HepG2 (cell line): Measurements from ENCODE around the gene PPM1E. TPM values are rescaled to one million over a fixed set of nuclear protein-coding genes. Genes with fewer than 3 reads are reported as not detected.
A peak's percentile ranks its signal among the peaks of the same experiment; 100 is the strongest.

ENCODE experiments used
- BORCS8-MEF2B ChIP-seq: sonication (generic); formaldehyde crosslinking; IDR thresholded peaks from 2 replicates; pipeline ENCODE4 v1.8.0; 2022; ENCODE audit warnings: mild to moderate bottlenecking, missing genetic modification reagents
- CBX2 ChIP-seq, 2 experiments: fragments of 200-600 bp in 1 of 2; sonication (generic); formaldehyde crosslinking in 1 of 2; IDR thresholded peaks; 2 replicates each; pipeline versions ENCODE4 v1.7.0 to v1.8.1; 2018 to 2022; ENCODE audit warnings: low read depth in 2 of 2, low read length in 1 of 2, mild to moderate bottlenecking in 1 of 2, missing genetic modification reagents in 1 of 2
- HES4 ChIP-seq: sonication (generic); formaldehyde crosslinking; IDR thresholded peaks from 2 replicates; pipeline ENCODE4 v1.9.0; 2021; ENCODE audit warnings: mild to moderate bottlenecking, missing genetic modification reagents, borderline replicate concordance
- IKZF1 ChIP-seq: fragments of 450-650 bp; IDR thresholded peaks from 2 replicates; pipeline ENCODE4 v1.7.1; 2016
- JUN ChIP-seq: sonication (generic); formaldehyde crosslinking; IDR thresholded peaks from 2 replicates; pipeline ENCODE4 v1.4.0; 2020; ENCODE audit warnings: mild to moderate bottlenecking, missing genetic modification reagents
- KLF12 ChIP-seq: sonication (generic); formaldehyde crosslinking; IDR thresholded peaks from 2 replicates; pipeline ENCODE4 v1.4.0; 2020; ENCODE audit warnings: missing genetic modification reagents, borderline replicate concordance
- MXD3 ChIP-seq: IDR thresholded peaks from 2 replicates; pipeline ENCODE4 v1.6.1; 2016; ENCODE audit warnings: mild to moderate bottlenecking, missing biosample characterization, missing genetic modification reagents
- NCOA1 ChIP-seq: sonication (generic); formaldehyde crosslinking; IDR thresholded peaks from 2 replicates; pipeline ENCODE4 v1.9.0; 2021; ENCODE audit warnings: missing genetic modification reagents
- PAWR ChIP-seq: sonication (generic); formaldehyde crosslinking; IDR thresholded peaks from 2 replicates; pipeline ENCODE4 v1.4.0; 2020; ENCODE audit warnings: missing genetic modification reagents, mild to moderate bottlenecking, borderline replicate concordance
- TIGD3 ChIP-seq: sonication (generic); formaldehyde crosslinking; IDR thresholded peaks from 2 replicates; pipeline ENCODE4 v1.5.1; 2020; ENCODE audit warnings: mild to moderate bottlenecking, missing genetic modification reagents, borderline replicate concordance
- TOPORS ChIP-seq: sonication (generic); formaldehyde crosslinking; IDR thresholded peaks from 2 replicates; pipeline ENCODE4 v1.8.0; 2023; ENCODE audit warnings: mild to moderate bottlenecking, missing genetic modification reagents
- ZNF205 ChIP-seq: IDR thresholded peaks from 2 replicates; pipeline ENCODE4 v1.6.1; 2018; ENCODE audit warnings: missing biosample characterization, missing genetic modification reagents
- ZNF296 ChIP-seq: sonication (generic); formaldehyde crosslinking; conservative IDR thresholded peaks from 2 replicates; pipeline ENCODE4 v1.5.0; 2020; ENCODE audit warnings: mild to moderate bottlenecking, missing genetic modification reagents
- ZNF546 ChIP-seq: sonication (generic); formaldehyde crosslinking; conservative IDR thresholded peaks from 2 replicates; pipeline ENCODE4 v1.8.1; 2023; ENCODE audit warnings: mild to moderate bottlenecking, missing genetic modification reagents
- ZNF558 ChIP-seq: sonication (generic); formaldehyde crosslinking; IDR thresholded peaks from 2 replicates; pipeline ENCODE4 v1.9.0; 2022; ENCODE audit warnings: mild to moderate bottlenecking, missing genetic modification reagents, borderline replicate concordance
- polyA plus RNA-seq, 8 experiments: library from polyadenylated mRNA; depleted of rRNA in 3 of 8; stranded (reverse) in 7 of 8; unstranded in 1 of 8; fragments of >200 nt; fragmentation: Illumina TruSeq in 4 of 8; extraction: Trizol in 4 of 8; gene quantifications; 2 replicates each; pipeline versions ENCODE4 v1.2.1 to v1.2.3, GENCODE V29; 2011 to 2016; ENCODE audit warnings: low read depth in 4 of 8, missing spikeins in 1 of 8, mixed read lengths in 1 of 8; ENCODE audit not compliant: insufficient read depth in 1 of 8
- total RNA-seq, 5 experiments: library from RNA; depleted of rRNA; stranded (reverse); fragments of >200 nt; fragmentation: Illumina TruSeq; extraction: Trizol; gene quantifications; 2 replicates each; pipeline ENCODE4 v1.2.3, GENCODE V29; 2016; ENCODE audit warnings: low read depth in 1 of 5

The PPM1E gene
- total and polyA plus RNA-seq, 2 of the 13 experiments (the other 11 are each of a cell fraction or from before 2014, with no cell fraction given): 0.15 TPM; not detected in 1

- TF ChIP-seq TOPORS (CRISPR knock-in tag): 0 out of 2 replicates have a peak, but pooled peaks have one; percentile 34
- TF ChIP-seq BORCS8-MEF2B: 0 out of 2 replicates have a peak, but pooled peaks have one; percentile 20
- TF ChIP-seq PAWR (CRISPR knock-in tag): no peak
- TF ChIP-seq NCOA1: no peak
- no peak for TF ChIP-seq ZNF558 (CRISPR knock-in tag)
- TF ChIP-seq HES4: no peak
- no peak for TF ChIP-seq IKZF1
- TF ChIP-seq CBX2 (IDR thresholded peaks at IDR 0.05; ENCODE audit: low read depth, low read length): no peak
- TF ChIP-seq CBX2 (CRISPR knock-in tag; IDR thresholded peaks at IDR 0.05; ENCODE audit: low read depth): peak; percentile 82
- TF ChIP-seq MXD3 (CRISPR knock-in tag): no peak
- TF ChIP-seq ZNF205 (CRISPR knock-in tag): no peak
- TF ChIP-seq TIGD3 (CRISPR knock-in tag): no peak
- no peak for TF ChIP-seq ZNF296 (CRISPR knock-in tag)
- no peak for TF ChIP-seq KLF12
- 0 out of 2 replicates have a peak, but pooled peaks have one; percentile 6 for TF ChIP-seq ZNF546 (CRISPR knock-in tag)
- TF ChIP-seq JUN: no peak
Measured at GRCh38 chr17:58756246-58757161, 850 bp downstream of the PPM1E start (continued).
